Natural killer cell treated with Interleukin-12 subunit alpha and Interleukin-12 subunit beta and Interleukin-15 and Interleukin-18, amount 100 ng/mL, for 72 hours (primary cell): ENCODE measurements around the gene ITGAX. TPM values are rescaled to one million over a fixed set of nuclear protein-coding genes. Genes with fewer than 3 reads are reported as not detected.
"Not testable (repeated sequence)": the region's sequence is repeated elsewhere in the genome, so short reads cannot be mapped to it uniquely, and the experiment has no call there.

Experiments
- ATAC-seq, 2 donors: fragments of 150-1000 bp; cut with Tn5 transposase in 1 of 2; sonication (Bioruptor Pico), chemical (Tn5 transposase) in 1 of 2; 2 replicates each; pipeline ENCODE4 v1.10.0; 2021
- DNase-seq: peaks from one replicate; pipeline ENCODE4 v3.0.0; 2022; ENCODE audit warnings: low spot score
- H3K27ac Mint-ChIP-seq, 2 donors: 1 replicate in 1 of 2; 2 replicates in 1 of 2; pipeline ENCODE4 v1.8.0; 2022; ENCODE audit warnings: mixed read lengths in 2 of 2, mild to moderate bottlenecking in 1 of 2, moderate library complexity in 1 of 2
- H3K27me3 Mint-ChIP-seq, 2 donors: 1 replicate in 1 of 2; 2 replicates in 1 of 2; pipeline ENCODE4 v1.8.0; 2022; ENCODE audit warnings: mixed read lengths in 2 of 2
- H3K36me3 Mint-ChIP-seq: one replicate; pipeline ENCODE4 v1.8.0; 2022; ENCODE audit warnings: mixed read lengths
- H3K4me1 Mint-ChIP-seq, 2 donors: 1 replicate in 1 of 2; 2 replicates in 1 of 2; pipeline ENCODE4 v1.8.0; 2022; ENCODE audit warnings: low read depth in 2 of 2, mixed read lengths in 2 of 2, mild to moderate bottlenecking in 1 of 2
- H3K4me3 Mint-ChIP-seq: one replicate; pipeline ENCODE4 v1.8.0; 2022; ENCODE audit warnings: mixed read lengths
- H3K9me3 Mint-ChIP-seq: 2 replicates; pipeline ENCODE4 v1.8.0; 2022; ENCODE audit warnings: mixed read lengths
- total RNA-seq, 2 donors: library from RNA; stranded (reverse); gene quantifications; one replicate each; pipeline ENCODE4 v1.2.3, GENCODE V29; 2022

The ITGAX gene
- total RNA-seq, 2 donors from 2014 or later: 62.1 to 124 TPM

- Mint-ChIP-seq H3K27me3 (no peaks in the 10 kb centered on the region), H3K4me3 (no peak overlapping the region), H3K27ac (no peak overlapping the region), H3K36me3 (peaks cover 16% of the 10 kb centered on the region), H3K4me1 (peaks cover 21 to 32% of the 10 kb centered on the region in 2 donors), H3K9me3 (no peaks in the 10 kb centered on the region)
- ATAC-seq (no peak), DNase-seq (no peak)
These were observed 22.4 kb upstream of the ITGAX start for GRCh38 chr16:31332544-31332943.

- Mint-ChIP-seq H3K27ac (peak overlapping the region in 1 of 2 donors; percentile 63), H3K36me3 (peaks cover 7% of the 10 kb centered on the region), H3K9me3 (no peaks in the 10 kb centered on the region), H3K4me1 (peaks cover 11 to 27% of the 10 kb centered on the region in 2 donors), H3K27me3 (peaks cover 3 to 4% of the 10 kb centered on the region in 2 donors), H3K4me3 (no peak overlapping the region)
- ATAC-seq: peak; percentile 76
- DNase-seq: no peak
These were observed 21.0 kb upstream of the ITGAX start for GRCh38 chr16:31333686-31334649.

GRCh38 chr16:31334934-31335333, 20.0 kb upstream of the ITGAX start:
- H3K36me3 Mint-ChIP-seq: peaks cover 7% of the 10 kb centered on the region
- ATAC-seq (no peak), DNase-seq (no peak)
- H3K9me3 Mint-ChIP-seq: no peaks in the 10 kb centered on the region
- H3K4me1 Mint-ChIP-seq: peaks cover 11 to 27% of the 10 kb centered on the region in 2 donors
- peaks cover 6 to 7% of the 10 kb centered on the region in 2 donors for H3K27me3 Mint-ChIP-seq
- no peak overlapping the region for H3K4me3 Mint-ChIP-seq
- peak overlapping the region in 1 of 2 donors; percentile 63 for H3K27ac Mint-ChIP-seq

- no peaks in the 10 kb centered on the region for H3K9me3 Mint-ChIP-seq
- peaks cover 6% of the 10 kb centered on the region for H3K36me3 Mint-ChIP-seq
- peak overlapping the region in 1 of 2 donors; percentile 27 for H3K27ac Mint-ChIP-seq
- H3K4me1 Mint-ChIP-seq: peaks cover 10 to 26% of the 10 kb centered on the region in 2 donors
- DNase-seq (no peak), ATAC-seq (no peak)
- H3K4me3 Mint-ChIP-seq: no peak overlapping the region
- peaks cover 6 to 7% of the 10 kb centered on the region in 2 donors for H3K27me3 Mint-ChIP-seq
These were observed 19.5 kb upstream of the ITGAX start for GRCh38 chr16:31335431-31335830.

DNA sequence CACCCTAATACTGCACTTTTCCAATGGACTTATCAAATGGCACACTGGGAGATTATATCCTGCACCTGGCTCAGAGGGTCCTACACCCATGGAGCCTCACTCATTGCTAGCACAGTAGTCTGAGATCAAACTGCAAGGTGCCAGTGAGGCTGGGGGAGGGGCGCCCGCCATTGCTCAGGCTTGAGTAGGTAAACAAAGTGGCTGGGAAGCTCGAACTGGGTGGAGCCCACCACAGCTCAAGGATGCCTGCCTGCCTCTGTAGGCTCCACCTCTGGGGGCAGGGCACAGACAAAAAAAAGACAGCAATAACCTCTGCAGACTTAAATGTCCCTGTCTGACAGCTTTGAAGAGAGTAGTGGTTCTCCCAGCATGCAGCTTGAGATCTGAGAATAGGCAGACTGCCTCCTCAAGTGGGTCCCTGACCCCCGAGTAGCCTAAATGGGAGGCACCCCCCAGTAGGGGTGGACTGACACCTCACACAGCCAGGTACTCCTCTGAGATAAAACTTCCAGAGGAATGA, 16.8 kb upstream of the ITGAX start:
- not testable (repeated sequence) for H3K4me3 Mint-ChIP-seq, H3K27ac Mint-ChIP-seq, H3K9me3 Mint-ChIP-seq, DNase-seq, H3K36me3 Mint-ChIP-seq, ATAC-seq
- Mint-ChIP-seq H3K4me1 (peaks cover 4 to 20% of the 10 kb centered on the region in 2 donors), H3K27me3 (peaks cover 7 to 16% of the 10 kb centered on the region in 2 donors)

DNA sequence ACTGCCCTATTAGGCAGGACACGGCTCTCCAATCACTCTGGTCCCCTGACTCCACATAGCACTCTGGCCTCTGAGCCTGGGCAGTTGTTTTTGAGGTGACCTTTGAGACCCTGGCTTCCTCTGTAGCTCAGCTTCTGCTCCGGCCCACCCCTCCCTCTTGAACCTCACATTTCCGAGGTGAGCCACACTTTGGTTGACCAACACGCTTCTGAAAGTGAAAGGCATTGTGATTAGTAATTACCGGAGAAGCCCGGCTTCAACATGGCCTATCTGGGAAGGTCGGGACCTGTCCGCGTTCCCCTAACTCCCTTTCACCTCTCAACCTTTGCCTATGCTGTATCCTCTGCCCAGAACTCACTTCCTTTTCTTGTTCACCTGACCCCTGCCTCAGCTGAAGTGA, 10.3 kb upstream of the ITGAX start:
- peak overlapping the region; percentile 74 for H3K4me3 Mint-ChIP-seq
- H3K27me3 Mint-ChIP-seq: peaks cover 20 to 21% of the 10 kb centered on the region in 2 donors
- peaks cover 47 to 50% of the 10 kb centered on the region in 2 donors for H3K4me1 Mint-ChIP-seq
- H3K9me3 Mint-ChIP-seq: no peaks in the 10 kb centered on the region
- H3K36me3 Mint-ChIP-seq: no peaks in the 10 kb centered on the region
- ATAC-seq: peak; percentile 91 to 93
- peak overlapping the region; percentile 10 to 63 for H3K27ac Mint-ChIP-seq
- peak; percentile 77 for DNase-seq

GRCh38 chr16:31347445-31347844, 7.5 kb upstream of the ITGAX start:
- Mint-ChIP-seq H3K4me1 (peaks cover 63 to 68% of the 10 kb centered on the region in 2 donors), H3K9me3 (no peaks in the 10 kb centered on the region), H3K27ac (peak overlapping the region; percentile 27 to 45), H3K27me3 (peaks cover 15 to 21% of the 10 kb centered on the region in 2 donors), H3K36me3 (no peaks in the 10 kb centered on the region), H3K4me3 (no peak overlapping the region)
- DNase-seq: no peak
- no peak for ATAC-seq

DNA sequence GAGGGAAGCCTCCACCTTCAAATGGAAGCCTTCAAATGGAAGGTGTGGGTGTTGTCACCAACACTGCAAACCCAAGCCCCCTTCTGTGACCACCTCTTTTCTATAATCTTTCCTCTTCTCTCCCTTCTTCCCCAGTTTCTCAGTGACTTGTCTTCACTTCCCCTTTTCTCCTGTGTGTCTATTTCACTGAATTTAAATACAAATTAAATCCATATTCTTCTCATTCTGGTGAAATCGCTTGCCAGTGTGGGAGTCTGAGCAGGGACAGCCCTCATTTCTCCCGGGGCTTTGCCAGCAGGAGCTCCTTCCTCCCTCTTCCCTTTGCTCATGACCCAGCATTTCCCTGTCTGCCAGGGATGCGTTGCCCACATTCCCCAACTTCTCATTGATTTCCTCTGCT, 6.4 kb upstream of the ITGAX start:
- DNase-seq (peak; percentile 25), ATAC-seq (no peak)
- Mint-ChIP-seq H3K36me3 (no peaks in the 10 kb centered on the region), H3K9me3 (no peaks in the 10 kb centered on the region), H3K27me3 (peaks cover 8 to 21% of the 10 kb centered on the region in 2 donors), H3K4me1 (peaks cover 74 to 79% of the 10 kb centered on the region in 2 donors), H3K4me3 (no peak overlapping the region), H3K27ac (peak overlapping the region; percentile 27 to 90)

- H3K4me1 Mint-ChIP-seq: peaks cover 76 to 81% of the 10 kb centered on the region in 2 donors
- peak overlapping the region; percentile 52 for H3K4me3 Mint-ChIP-seq
- peak overlapping the region; percentile 75 to 90 for H3K27ac Mint-ChIP-seq
- ATAC-seq (peak; percentile 37 to 64), DNase-seq (peak; percentile 72)
- no peaks in the 10 kb centered on the region for H3K36me3 Mint-ChIP-seq
- H3K27me3 Mint-ChIP-seq: peaks cover 8 to 21% of the 10 kb centered on the region in 2 donors
- H3K9me3 Mint-ChIP-seq: no peaks in the 10 kb centered on the region
These were observed 4.5 kb upstream of the ITGAX start for GRCh38 chr16:31350275-31351005.

- no peak for ATAC-seq
- H3K36me3 Mint-ChIP-seq: no peaks in the 10 kb centered on the region
- peaks cover 80 to 83% of the 10 kb centered on the region in 2 donors for H3K4me1 Mint-ChIP-seq
- DNase-seq: no peak
- no peaks in the 10 kb centered on the region for H3K9me3 Mint-ChIP-seq
- H3K27me3 Mint-ChIP-seq: peaks cover 8 to 18% of the 10 kb centered on the region in 2 donors
- H3K27ac Mint-ChIP-seq: peak overlapping the region; percentile 89 to 96
- H3K4me3 Mint-ChIP-seq: peak overlapping the region; percentile 76
These were observed 3.6 kb upstream of the ITGAX start for GRCh38 chr16:31351246-31351941.

GRCh38 chr16:31351942-31352325, 3.0 kb upstream of the ITGAX start:
- Mint-ChIP-seq H3K36me3 (no peaks in the 10 kb centered on the region), H3K27ac (peak overlapping the region; percentile 89 to 96), H3K9me3 (no peaks in the 10 kb centered on the region), H3K4me3 (peak overlapping the region; percentile 76), H3K4me1 (peaks cover 78 to 82% of the 10 kb centered on the region in 2 donors), H3K27me3 (peaks cover 4 to 12% of the 10 kb centered on the region in 2 donors)
- DNase-seq (peak; percentile 83), ATAC-seq (peak; percentile 70 to 72)

GRCh38 chr16:31352376-31353115, 2.4 kb upstream of the ITGAX start:
- Mint-ChIP-seq H3K27me3 (peaks cover 4 to 9% of the 10 kb centered on the region in 2 donors), H3K36me3 (no peaks in the 10 kb centered on the region), H3K9me3 (no peaks in the 10 kb centered on the region), H3K27ac (peak overlapping the region; percentile 89 to 96), H3K4me3 (peak overlapping the region; percentile 76), H3K4me1 (peaks cover 78 to 79% of the 10 kb centered on the region in 2 donors)
- DNase-seq (no peak), ATAC-seq (no peak)
